ENCODE measurements around the gene NRXN3.

GRCh38 chr14:79337761-79338160, 1167.6 kb downstream of the NRXN3 start:
- TF ChIP-seq, protein P1, sequence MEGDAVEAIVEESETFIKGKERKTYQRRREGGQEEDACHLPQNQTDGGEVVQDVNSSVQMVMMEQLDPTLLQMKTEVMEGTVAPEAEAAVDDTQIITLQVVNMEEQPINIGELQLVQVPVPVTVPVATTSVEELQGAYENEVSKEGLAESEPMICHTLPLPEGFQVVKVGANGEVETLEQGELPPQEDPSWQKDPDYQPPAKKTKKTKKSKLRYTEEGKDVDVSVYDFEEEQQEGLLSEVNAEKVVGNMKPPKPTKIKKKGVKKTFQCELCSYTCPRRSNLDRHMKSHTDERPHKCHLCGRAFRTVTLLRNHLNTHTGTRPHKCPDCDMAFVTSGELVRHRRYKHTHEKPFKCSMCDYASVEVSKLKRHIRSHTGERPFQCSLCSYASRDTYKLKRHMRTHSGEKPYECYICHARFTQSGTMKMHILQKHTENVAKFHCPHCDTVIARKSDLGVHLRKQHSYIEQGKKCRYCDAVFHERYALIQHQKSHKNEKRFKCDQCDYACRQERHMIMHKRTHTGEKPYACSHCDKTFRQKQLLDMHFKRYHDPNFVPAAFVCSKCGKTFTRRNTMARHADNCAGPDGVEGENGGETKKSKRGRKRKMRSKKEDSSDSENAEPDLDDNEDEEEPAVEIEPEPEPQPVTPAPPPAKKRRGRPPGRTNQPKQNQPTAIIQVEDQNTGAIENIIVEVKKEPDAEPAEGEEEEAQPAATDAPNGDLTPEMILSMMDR (conservative IDR thresholded peaks at IDR 0.05; ENCODE audit: low read depth in 2 of 2) = no peak
- TF ChIP-seq, protein P2, sequence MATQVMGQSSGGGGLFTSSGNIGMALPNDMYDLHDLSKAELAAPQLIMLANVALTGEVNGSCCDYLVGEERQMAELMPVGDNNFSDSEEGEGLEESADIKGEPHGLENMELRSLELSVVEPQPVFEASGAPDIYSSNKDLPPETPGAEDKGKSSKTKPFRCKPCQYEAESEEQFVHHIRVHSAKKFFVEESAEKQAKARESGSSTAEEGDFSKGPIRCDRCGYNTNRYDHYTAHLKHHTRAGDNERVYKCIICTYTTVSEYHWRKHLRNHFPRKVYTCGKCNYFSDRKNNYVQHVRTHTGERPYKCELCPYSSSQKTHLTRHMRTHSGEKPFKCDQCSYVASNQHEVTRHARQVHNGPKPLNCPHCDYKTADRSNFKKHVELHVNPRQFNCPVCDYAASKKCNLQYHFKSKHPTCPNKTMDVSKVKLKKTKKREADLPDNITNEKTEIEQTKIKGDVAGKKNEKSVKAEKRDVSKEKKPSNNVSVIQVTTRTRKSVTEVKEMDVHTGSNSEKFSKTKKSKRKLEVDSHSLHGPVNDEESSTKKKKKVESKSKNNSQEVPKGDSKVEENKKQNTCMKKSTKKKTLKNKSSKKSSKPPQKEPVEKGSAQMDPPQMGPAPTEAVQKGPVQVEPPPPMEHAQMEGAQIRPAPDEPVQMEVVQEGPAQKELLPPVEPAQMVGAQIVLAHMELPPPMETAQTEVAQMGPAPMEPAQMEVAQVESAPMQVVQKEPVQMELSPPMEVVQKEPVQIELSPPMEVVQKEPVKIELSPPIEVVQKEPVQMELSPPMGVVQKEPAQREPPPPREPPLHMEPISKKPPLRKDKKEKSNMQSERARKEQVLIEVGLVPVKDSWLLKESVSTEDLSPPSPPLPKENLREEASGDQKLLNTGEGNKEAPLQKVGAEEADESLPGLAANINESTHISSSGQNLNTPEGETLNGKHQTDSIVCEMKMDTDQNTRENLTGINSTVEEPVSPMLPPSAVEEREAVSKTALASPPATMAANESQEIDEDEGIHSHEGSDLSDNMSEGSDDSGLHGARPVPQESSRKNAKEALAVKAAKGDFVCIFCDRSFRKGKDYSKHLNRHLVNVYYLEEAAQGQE (IDR thresholded peaks at IDR 0.05; ENCODE audit: unreplicated experiment) = no peak
- TF ChIP-seq EZH2phosphoT487 (IDR thresholded peaks at IDR 0.05; ENCODE audit: unreplicated experiment) (no peak), EZH2 (IDR thresholded peaks at IDR 0.05; ENCODE audit: low read depth, unreplicated experiment) (no peak), POLR2AphosphoS5 (IDR thresholded peaks at IDR 0.05; ENCODE audit: low read depth) (no peak), CREB1 (CRISPR knock-in tag; IDR thresholded peaks at IDR 0.05; ENCODE audit: low read depth) (no peak), JUNB (IDR thresholded peaks at IDR 0.05; ENCODE audit: unreplicated experiment) (no peak), STAT1 (IDR thresholded peaks at IDR 0.05; ENCODE audit: unreplicated experiment) (no peak), NANOG (IDR thresholded peaks at IDR 0.05; ENCODE audit: borderline replicate concordance) (no peak)
- TF ChIP-seq, protein P3, sequence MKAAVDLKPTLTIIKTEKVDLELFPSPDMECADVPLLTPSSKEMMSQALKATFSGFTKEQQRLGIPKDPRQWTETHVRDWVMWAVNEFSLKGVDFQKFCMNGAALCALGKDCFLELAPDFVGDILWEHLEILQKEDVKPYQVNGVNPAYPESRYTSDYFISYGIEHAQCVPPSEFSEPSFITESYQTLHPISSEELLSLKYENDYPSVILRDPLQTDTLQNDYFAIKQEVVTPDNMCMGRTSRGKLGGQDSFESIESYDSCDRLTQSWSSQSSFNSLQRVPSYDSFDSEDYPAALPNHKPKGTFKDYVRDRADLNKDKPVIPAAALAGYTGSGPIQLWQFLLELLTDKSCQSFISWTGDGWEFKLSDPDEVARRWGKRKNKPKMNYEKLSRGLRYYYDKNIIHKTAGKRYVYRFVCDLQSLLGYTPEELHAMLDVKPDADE (IDR thresholded peaks at IDR 0.05) = no peak

Data from GM23338 (cell line).